NB4 (cell line): Measurements from ENCODE around the gene CD52.

Experiments used
- CTCF ChIP-seq: IDR thresholded peaks from one replicate; pipeline ENCODE4 v1.5.1; 2012; ENCODE audit warnings: low read depth, low read length
- MAX ChIP-seq: IDR thresholded peaks from 2 replicates; pipeline ENCODE4 v1.6.1; 2011; ENCODE audit warnings: low read depth, low read length
- MYC ChIP-seq: IDR thresholded peaks from 2 replicates; pipeline ENCODE4 v1.6.1; 2011; ENCODE audit warnings: low read depth, low read length
- POLR2A ChIP-seq: IDR thresholded peaks from 2 replicates; pipeline ENCODE4 v1.6.1; 2011; ENCODE audit warnings: mild to moderate bottlenecking; ENCODE audit not compliant: insufficient read length; ENCODE audit errors: extremely low read depth

- no peak for TF ChIP-seq CTCF
- peak; percentile 40; the same call in 1 of the 2 replicates for TF ChIP-seq MAX
- TF ChIP-seq POLR2A = no peak
- TF ChIP-seq MYC = peak; percentile 10; the same call in 1 of the 2 replicates
These were observed 38.9 kb upstream of the CD52 start for GRCh38 chr1:26278724-26279455.
